ENCODE data around the gene ARHGAP26.

The ARHGAP26 gene

DNA sequence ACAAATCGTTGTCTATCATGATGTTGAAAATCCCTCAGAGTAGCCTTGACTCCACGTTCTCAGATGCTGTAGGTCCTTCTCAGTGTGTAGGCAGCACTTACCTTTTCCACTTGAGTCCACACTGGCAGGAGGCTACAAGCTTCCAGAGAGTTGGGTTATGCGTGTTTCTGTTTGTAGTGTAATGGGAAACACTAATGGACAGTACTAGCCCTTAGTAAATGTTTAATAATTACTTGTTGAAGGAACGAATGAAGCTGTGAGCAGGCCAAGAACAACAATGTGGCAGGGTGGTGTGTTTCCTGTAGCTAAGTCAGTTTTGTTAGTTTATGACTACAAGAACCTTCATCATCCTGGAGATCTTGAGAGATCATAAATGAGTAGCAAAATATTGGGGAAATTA, 83.5 kb downstream of the ARHGAP26 start:
- no peak for DNase-seq

DNA sequence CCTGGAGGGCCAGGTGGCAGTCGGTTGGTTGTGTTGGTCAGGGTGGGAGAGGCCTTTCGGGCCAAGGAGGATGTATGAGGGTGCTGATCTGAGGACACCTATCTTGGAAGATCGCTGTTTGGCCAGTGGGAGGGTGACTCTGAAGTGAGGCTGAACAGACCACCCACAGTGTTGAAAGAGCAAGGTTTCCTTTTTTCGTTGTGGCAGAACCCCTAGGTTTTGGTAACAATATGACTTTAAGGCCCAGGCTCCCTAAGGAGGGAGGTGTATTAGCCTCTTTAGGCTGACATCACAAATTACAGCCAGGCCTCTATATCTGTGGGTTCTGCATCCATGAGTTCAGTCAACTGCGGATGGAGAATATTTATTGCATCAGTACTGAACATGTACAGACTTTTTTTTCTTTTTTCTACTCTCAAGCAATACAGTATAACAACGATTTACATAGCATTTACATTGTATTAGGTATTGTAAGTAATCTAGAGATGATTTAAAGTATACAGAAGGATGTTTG, 86.1 kb downstream of the ARHGAP26 start:
- DNase-seq = no peak

DNA sequence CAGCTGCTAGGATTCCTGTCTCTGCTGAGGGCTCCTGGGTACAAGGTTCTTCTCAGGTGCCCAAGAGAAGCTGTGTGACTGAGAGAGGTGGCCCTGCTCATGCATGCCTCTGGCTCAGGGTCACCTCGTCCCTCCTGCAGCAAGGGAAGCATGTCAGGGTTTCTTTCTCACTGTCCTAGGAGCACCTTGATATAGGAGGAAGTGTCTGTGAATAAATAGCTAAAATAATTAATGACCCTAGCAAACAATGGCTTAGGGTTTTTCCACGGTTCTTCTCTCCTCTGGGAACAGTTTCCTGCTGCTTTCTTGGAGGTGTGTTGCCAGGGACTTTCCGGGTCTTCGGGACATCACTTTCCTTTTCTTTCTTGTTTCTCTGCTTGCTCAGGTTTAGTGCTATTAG, 87.2 kb downstream of the ARHGAP26 start:
- no peak for DNase-seq

DNA sequence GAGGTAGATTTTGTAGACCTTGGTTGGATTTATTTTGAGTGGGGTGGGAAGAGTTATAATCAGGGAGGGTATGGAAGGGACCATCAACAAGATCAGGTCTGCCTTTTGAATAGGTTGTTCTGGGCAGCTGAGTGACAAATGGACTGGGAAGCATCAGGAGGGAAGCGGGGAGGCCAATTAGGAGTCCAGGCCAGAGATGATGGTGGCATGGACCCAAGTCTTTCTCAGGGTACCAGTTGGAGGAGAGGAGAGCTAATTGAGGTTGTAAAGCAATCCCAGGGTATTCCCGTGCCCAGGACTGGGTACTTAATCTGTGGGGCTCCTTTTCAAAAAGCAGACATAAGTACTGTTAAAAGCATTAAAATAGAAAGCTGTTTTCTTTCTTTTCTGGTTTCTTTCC, 88.9 kb downstream of the ARHGAP26 start:
- no peak for DNase-seq

DNA sequence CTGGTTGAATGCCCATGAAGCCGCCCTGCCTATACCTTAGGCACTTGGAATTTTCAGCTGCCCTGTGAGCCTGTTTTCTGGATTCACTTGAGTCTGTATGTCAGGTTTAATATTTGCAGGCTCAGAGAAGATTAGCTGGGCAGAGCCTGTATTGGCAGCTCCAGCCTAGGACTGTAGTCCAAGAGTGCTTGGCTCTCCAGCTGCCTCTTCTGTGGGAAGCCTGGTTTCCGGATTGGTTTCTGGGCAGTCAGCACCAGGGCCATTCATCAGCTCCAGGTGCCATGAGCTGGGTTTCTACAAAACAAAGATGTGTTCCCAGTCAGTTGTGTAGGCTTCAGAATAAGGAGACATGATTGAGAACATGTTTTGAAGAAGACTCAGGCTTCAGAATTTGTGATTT, 90.1 kb downstream of the ARHGAP26 start:
- no peak for DNase-seq

DNA sequence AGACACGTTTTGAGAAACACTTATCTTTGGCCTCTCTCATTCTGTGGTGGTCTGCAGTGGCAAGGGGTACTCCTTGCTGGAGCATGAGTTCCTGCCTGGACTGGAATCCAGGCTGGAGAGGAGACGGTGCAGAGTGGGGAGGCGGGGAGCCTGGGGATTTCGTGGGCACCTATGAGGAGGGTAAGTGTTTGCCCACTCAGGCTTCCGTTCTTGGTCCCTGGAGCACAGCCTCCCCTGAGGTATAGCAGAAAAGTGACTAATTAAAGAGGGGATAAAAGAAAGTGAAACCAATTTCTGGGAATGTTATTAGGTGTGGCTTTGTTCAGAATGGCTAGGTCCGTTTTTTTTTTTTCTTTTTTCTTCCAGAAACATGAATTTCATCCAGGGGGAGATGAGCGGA, 90.8 kb downstream of the ARHGAP26 start:
- DNase-seq = no peak

DNA sequence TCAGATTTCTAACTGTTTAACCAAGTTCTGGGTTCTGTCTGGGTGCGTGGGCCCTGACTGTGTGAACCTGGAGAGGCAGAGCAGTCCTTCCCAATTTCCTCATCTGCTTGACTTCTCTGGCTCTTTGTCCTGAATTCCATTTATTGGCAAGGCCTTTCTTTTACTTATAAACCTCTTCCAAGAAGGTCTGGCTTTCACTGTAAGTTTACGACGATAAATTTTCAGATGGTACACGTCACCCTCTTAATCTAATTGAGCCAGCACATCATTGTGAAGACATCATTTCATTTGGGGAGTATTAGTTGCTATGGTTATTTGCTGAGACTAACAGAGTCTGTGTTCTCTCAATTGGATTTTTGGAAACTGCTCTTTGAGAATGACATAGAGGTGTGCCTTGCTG, 92.4 kb downstream of the ARHGAP26 start:
- no peak for DNase-seq

DNA sequence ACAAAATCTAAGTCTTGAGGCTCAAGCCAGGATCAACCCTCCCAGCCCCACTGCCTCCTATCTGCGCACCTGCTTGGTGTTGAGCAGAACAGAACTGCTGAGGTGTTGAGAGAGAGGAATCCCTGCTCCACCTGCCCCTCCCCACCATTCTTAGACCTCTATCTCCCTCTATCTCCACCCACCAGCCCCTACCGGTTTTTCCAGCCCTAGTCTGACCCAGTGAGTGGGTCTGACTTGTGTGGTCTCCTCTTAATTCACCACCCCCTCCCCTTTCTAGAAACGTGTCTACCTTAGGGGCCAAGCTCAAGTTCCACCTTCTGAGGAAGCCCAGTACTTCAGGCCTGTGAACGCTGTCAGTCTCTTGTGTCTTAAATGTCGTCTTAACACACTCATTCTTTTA, 93.7 kb downstream of the ARHGAP26 start:
- no peak for DNase-seq

DNA sequence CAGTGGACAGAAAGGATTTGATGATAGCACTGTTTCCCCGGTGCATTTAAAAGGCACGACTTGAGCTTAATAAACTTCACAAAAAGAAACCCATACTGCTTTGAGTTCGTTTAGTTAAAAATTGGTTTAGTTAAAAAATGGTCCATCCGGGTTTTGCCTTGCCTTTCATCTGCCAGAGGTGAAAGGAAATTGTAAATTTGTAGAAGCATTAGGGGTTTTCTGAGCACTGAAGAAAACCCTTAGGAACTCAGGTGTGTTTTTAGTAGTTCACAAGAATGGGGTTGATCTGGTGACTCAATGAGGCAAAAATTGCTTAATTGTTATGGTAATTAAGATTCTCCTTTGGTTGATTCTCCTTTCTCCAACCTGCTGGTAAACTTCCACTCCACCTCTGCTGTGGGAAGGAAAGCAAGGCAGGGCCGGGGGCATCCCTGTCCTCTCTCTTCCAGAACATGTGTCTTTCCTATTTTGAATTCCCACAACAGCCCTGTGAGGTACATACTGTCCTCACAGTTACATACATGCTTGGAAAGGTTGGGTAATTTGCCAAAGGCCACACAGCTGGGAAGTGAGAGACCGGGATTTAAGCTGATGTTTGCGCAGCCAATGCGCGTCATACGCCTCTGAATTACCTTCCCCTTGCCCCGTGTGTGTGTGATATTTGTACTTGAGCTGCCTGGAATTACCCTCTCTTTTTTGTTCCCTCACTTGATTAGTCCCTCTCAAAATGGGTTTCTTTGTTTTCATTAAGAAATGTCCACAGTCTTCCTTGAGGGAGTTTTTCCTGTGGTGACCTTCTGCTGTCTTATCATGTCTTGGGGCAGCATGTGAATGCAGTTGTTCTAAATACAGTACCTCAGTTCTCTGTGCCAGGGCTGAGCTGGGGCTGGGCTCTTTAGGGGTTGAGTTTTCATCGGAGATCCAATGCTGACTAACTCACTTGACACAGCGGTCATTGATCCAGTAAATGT, 94.4 kb downstream of the ARHGAP26 start:
- no peak for DNase-seq

DNA sequence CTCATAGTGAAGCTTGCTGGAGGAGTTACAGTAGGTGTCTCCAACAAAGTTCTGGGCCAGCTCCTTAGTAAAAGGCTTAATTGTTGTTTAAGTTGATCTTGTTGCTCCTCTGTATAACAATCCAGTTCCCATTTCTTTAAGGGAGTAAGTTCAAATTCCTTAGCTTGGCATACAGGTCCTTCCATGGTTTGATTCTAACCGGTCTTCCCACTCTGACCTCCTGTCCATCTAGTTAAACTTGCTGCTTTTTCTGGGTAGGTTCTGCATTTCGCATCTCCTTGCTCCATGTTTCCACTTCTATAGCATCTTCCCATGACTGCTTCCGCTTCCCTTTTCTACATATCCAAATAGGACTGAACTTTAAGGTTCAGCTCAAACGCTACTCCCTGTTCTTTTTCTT, 95.5 kb downstream of the ARHGAP26 start:
- DNase-seq = no peak

DNA sequence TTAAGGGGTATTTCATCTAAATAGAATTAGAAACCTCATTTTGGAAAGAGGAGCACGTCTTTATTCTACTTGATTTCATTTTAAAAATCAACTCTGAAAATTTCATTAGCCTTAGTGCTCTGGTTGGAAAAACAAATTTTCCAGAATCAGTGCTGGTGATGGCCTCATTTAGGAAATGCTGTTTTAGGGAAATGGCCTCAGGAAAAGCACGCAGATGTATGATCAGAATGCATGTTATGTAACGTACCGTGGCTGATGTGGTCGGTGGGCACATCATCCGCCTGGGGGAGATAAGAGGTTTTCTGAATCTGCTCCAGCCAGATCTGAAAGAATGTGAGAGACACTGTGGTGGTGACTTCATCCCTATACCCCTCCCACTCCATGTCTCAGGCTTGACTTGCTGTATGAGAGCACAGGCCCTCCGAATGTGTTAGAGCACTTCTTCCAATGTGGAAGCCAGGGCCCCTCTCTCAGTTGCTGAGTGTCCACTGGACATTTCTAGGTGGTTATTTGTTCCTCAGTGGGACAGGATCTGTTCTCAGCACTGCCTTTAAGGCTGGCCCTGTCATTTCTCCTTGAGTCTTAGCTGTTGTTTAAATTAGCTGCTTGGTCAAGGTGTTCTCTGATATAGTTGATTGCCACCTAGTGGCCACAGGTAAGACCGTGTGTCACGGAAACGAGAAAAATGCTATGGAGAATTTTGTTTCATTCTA, 96.5 kb downstream of the ARHGAP26 start:
- peak; percentile 15 to 39 for DNase-seq

DNA sequence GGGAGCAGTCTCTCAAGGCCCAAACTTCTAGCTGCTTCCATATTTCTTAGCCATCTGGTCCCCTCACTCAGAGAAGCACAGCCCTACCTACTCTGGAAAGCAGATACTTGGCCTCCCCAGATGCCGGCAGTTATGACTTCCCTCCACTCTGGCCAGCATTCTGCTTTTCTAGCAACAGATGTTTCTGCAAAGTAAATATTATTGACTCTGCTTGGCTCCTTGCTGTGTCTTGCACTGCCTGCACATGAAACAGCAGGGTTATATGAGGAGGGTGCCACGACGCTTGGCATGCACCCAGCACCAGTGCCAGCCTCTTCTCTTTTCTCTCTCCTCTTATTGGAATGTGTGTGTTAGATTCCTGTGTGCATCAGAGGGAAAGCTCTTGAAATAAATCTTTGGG, 99.7 kb downstream of the ARHGAP26 start:
- no peak for DNase-seq

DNA sequence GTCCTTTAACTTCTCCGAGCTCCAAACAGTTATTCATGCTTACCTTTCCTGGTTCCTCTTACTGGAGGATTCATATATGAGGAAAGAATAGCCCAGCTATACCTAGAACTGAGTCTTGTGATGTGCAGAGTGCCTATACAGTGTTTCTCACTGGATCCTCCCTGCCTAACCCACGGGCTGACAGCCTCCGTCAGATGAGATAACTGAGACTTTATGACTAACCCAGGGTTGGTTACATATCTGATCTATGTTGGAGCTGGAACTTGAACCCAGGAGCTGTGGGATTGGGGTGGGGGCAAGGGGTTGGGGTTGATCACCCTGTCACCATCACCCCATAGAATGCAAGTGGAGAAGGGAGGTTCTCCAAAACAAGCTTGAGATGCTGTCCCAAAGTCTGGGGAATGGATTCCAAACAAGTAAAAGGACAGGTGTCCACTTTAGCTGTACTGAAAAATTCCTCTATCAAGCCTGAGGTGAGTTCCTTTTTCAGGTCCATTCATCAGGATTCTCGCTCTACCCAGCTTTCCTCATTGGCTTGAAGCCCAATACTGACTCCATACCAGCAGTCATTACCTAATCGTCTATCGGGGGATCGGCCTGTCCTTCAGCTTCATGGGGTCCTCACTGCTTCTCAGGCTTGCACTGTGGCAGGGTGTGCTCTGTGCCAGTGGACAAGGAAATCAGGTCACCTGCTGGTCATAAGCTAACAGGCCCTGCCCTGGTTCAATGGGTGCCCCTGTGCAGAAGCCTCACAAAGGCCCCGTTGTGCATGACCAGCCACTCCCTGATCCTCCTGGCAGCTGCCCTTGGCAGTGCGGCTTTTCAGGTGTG, 100.6 kb downstream of the ARHGAP26 start:
- no peak for DNase-seq

DNA sequence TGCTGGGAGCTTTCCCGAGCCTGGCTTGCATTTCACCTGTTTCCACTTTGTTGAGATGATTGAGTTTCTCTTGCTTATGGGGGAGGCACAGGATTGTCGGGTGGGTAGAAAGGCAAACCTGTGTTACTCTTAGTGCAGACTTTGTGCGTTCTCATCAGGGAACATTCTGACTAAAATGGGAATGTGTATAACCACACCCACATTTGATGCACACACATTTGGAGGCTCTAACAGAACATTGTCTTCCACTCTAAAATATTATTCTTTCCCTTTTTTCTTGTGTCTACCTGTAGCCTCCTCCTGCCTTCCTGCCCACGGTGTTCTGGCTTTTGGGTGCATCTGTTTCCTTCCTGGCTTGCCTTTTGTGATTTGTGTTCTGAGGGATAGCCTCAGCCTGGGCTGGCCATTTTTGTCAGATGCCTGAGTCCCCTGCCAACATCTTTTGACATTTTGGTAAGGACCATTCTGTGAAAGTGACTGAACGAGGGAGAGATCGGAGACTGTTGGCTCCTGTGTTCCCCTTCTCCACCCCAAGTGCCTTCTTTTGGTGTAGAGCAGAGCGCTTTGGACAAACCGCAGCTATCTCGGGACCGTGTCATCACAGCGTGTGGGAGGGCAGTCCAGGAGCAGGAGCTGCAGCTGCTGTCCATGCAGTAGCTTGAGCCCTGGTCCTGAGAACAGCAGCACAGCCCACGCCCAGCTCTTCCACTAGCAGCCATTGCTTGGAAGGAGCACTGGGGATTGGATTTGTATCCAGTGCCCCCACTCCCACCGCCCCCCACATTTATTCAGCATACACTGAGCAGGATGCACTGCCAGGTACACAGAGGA, 101.4 kb downstream of the ARHGAP26 start:
- no peak for DNase-seq

DNA sequence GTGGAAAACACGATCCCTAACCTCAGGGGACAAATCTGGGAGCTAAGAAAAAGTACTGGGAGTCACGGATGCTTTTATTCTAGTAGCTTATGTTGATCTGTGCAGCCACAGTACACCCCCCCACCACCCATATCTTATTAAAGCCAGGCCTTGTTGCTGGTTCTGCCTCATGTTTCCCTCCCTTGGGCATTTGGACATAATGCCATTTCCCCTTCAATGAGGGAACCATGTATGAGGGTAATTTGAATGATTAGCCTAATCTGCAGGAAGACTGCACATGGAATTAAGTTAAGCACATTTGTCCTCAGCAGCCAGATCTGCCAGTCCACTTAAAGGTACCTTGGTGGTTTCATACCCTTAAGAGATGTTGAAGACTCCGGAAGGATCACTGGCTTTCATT, 102.0 kb downstream of the ARHGAP26 start:
- no peak for DNase-seq

DNA sequence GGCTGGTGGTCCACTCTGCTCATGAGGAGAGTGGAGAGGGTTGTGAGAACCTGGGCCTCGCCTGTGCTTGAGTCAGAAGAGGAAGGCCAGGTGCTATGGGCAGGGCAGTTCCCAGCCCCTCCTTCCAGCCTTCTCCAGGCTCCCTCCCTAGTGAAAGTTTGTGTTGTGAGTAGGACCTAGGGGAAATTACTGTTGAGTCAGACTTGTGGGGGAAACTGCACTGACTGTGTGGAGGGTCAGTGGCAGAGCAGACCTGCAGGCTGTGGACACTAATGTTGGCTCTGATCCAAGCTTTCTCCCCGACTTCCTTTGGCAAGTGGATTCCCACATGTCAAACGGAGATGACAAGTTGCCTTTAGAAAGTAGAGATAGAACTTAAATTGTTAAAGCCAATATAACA, 102.6 kb downstream of the ARHGAP26 start:
- no peak for DNase-seq

DNA sequence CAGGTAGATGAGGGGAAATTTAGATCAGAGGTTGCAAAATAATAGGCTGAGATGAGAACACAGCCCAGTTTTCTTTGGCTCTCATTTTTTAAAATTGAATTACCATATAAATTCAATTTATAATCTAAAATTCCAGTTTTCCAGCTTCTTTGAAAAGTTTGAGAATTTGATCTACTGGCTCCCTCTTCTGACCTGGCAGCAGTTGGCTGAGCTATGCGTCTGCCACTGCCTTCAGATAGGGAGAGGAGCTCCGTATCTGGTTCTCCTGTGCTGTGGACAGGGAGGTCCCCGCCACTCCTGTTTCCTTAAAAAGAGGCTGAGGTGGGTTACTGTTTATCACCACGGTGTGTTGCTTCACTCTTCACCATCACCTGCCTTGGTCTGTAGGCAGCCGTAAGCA, 103.7 kb downstream of the ARHGAP26 start:
- no peak for DNase-seq

DNA sequence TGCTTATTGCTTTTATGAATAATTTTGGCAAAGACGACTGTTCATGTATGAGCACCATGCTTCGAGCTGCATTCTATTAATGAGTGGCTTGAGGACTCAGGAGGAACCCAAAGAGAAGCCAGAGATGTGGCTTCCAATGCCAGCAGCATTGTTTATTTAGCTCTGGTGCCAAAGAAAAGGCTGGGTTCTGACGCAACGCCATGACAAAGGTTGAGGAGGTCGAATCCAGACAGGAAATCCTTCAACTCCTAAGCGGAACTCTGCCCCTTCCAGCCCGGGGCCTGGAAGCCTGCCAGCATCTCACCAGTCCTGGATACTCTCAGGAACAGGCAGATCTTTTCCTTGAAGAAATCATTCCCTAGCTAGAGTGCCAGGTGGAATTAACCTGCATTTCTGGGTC, 104.4 kb downstream of the ARHGAP26 start:
- DNase-seq = no peak

DNA sequence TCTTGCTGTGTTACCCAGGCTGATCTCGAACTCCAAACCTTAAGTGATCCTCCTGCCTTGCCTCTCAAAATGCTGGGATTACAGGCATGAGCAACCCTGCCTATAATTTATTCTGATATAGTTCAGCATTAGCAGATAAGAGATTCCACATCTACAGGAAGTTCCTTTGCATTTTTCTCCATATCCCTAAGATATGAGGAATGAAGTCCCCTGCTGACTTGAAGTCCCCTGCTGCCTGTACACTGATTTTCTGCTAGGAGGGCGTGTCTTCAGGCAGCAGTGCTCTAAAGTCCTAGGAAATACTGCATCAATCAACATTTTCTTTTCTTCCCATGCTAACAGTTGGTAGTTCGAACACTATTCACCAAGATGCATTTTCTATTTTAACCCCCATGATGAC, 105.8 kb downstream of the ARHGAP26 start:
- DNase-seq = no peak

DNA sequence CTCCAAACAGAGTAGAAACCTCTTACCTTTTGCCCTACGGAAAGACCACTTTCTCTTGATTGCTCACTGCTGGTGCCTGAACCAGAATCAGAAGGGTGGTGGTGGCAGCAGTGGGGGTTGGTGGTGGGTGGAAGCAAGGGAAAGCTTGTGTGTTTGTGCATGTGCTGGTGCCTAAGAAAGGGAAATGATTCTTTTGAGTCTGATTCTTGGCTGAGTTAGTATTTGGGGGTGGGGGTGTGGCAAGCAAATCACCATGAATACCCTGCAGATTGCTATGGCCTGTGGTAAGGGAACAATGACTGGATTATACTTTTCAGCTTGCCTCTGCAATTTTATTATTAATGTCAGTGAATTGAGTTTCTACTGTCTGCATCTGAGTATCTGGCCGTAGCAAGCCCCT, 106.6 kb downstream of the ARHGAP26 start:
- no peak for DNase-seq

DNA sequence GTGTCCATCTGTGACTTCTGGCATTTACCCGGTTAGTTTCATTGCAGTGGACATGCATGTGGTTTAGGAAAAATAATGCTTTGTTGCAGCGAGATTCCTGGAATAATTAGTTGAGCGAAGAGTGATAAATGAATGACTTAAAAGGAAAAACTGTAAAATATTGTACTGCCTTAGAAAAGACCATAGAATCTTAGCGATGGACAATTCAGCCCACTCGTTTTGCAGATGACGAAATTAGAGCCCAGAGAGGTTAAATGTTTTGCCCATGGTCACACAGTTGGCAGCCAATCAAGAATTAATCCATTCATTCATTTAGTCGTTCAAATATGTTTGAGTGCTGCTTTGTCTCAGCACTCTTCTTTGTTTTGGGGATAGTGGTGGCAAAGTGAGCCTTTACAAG, 107.9 kb downstream of the ARHGAP26 start:
- DNase-seq = no peak

DNA sequence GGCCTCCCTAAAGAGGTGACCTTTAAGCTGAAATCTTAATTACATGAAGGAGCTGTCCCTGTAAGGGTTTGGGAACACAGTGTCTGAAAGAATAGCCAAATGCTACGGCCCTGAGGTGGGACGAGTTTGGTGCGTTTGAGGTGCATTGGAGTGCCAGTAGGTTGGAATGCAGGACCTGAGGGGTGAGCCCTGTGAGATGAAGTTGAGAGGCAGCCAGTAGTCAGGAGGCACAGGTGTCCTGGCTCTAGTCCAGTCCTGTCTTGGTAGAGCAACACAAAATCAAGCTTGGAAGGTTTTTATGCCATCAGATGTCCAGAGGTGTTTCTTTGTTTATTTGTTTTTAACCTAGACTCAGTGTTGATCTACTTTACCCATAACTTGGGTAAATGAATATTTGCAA, 108.5 kb downstream of the ARHGAP26 start:
- no peak for DNase-seq
